ENCODE data around the gene OTUD5. TPM values are rescaled to one million over a fixed set of nuclear protein-coding genes. Genes with fewer than 3 reads are reported as not detected.

The OTUD5 gene
- polyA plus RNA-seq, 3 donors = 8.4 to 75.0 (median 12.4) TPM

DNA sequence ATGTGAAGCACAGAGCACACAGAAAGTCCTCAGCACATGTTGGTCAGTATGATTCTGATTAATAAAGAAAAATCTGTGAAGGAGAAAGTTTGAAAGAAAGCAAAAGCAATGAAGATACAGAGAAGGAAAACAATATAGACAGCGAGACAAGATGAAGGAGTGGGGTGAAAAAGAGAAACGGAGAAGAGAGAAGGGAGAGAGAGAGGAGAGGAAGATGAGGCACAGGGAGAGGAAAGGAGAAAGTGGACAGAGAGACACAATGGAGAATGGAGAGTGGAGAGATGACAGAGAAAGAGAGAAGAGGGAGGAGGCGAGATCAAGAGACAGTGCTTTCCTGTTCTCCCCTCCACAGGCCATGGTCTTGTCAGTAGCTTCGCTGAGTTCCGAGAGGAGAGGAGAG, 18.1 kb upstream of the OTUD5 start:
- H2AFZ ChIP-seq (ENCODE audit: insufficient read depth, low read depth, low read length, poor library complexity, severe bottlenecking) = no peak overlapping the region
- no peak overlapping the region for H3K9ac ChIP-seq (ENCODE audit: insufficient read depth, low read length, poor library complexity, severe bottlenecking)
- Mint-ChIP-seq H3K4me3 (no peak overlapping the region), H3K4me1 (peaks cover 9% of the 10 kb centered on the region), H3K9me3 (no peaks in the 10 kb centered on the region), H3K36me3 (peaks cover 50 to 52% of the 10 kb centered on the region in 2 donors), H3K27me3 (ENCODE audit: low read depth in 3 of 3) (peaks cover 2 to 17% (median 6%) of the 10 kb centered on the region in 3 donors), H3K27ac (peak overlapping the region in 2 of 7 donors; percentile 16 to 48)
- no peaks in the 10 kb centered on the region for H3K79me2 ChIP-seq (ENCODE audit: insufficient read depth, low read length)
- H4K20me1 ChIP-seq (ENCODE audit: insufficient read depth, low read length) = peaks cover 5% of the 10 kb centered on the region
- no peaks in the 10 kb centered on the region for H3K9me3 ChIP-seq (replicated peaks in 1 of 2; ENCODE audit: control insufficient read depth in 1 of 2, insufficient read depth in 1 of 2, low read length in 2 of 2)
- H3K4me2 ChIP-seq (replicated peaks; ENCODE audit: extremely low read depth, low read length, poor library complexity, severe bottlenecking) = no peak overlapping the region
- 92% methylated on average over 2 of the region's 5 CpGs for WGBS (ENCODE audit: insufficient coverage)
- intact Hi-C loops (cut with micrococcal nuclease) = no loop called here
- peaks cover 10 to 11% of the 10 kb centered on the region in 2 donors for H3K4me1 ChIP-seq (ENCODE audit: control insufficient read depth in 1 of 2, insufficient read depth in 2 of 2, low read length in 2 of 2)
- H3K27ac ChIP-seq (ENCODE audit: low read depth in 1 of 2, low read length in 2 of 2) = no peak overlapping the region
- TF ChIP-seq, protein P1, sequence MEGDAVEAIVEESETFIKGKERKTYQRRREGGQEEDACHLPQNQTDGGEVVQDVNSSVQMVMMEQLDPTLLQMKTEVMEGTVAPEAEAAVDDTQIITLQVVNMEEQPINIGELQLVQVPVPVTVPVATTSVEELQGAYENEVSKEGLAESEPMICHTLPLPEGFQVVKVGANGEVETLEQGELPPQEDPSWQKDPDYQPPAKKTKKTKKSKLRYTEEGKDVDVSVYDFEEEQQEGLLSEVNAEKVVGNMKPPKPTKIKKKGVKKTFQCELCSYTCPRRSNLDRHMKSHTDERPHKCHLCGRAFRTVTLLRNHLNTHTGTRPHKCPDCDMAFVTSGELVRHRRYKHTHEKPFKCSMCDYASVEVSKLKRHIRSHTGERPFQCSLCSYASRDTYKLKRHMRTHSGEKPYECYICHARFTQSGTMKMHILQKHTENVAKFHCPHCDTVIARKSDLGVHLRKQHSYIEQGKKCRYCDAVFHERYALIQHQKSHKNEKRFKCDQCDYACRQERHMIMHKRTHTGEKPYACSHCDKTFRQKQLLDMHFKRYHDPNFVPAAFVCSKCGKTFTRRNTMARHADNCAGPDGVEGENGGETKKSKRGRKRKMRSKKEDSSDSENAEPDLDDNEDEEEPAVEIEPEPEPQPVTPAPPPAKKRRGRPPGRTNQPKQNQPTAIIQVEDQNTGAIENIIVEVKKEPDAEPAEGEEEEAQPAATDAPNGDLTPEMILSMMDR (IDR thresholded peaks at IDR 0.05) = no peak
- H3K36me3 ChIP-seq (replicated peaks in 1 of 2; ENCODE audit: control insufficient read depth in 1 of 2, insufficient read depth in 2 of 2, low read length in 2 of 2) = peaks cover 49 to 60% of the 10 kb centered on the region in 2 donors
- H3K27me3 ChIP-seq (ENCODE audit: control insufficient read depth in 2 of 2, insufficient read depth in 2 of 2, low read length in 2 of 2) = peaks cover 0 to 8% of the 10 kb centered on the region in 2 donors
- no peak overlapping the region for H3K4me3 ChIP-seq (replicated peaks in 1 of 3; ENCODE audit: low read depth in 2 of 3, low read length in 3 of 3)
- DNase-seq = no peak

DNA sequence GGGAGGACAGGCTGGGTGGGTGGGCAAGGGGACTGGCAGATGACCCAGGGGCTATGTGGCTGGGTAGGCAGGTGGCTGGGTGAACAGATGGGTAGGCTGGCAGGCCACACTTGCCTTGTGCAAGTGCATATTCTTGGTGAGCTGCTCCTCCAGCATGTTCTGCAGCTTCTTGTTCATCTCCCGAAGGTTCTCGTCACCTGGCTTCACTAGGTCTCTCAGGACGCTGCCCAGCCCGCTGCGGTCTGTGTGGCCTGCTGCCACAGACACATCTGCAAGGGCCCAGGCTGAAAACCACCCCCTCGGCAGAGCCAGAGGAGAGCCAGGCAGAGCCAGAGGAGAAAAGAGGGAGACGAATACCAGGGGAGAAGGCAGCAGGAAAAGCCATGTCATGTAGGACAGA, 17.6 kb upstream of the OTUD5 start:
- Histone ChIP-seq H3K4me1 (ENCODE audit: control insufficient read depth in 1 of 2, insufficient read depth in 2 of 2, low read length in 2 of 2) (peaks cover 10 to 11% of the 10 kb centered on the region in 2 donors), H3K4me2 (replicated peaks; ENCODE audit: extremely low read depth, low read length, poor library complexity, severe bottlenecking) (no peak overlapping the region), H3K79me2 (ENCODE audit: insufficient read depth, low read length) (no peaks in the 10 kb centered on the region), H3K36me3 (replicated peaks in 1 of 2; ENCODE audit: control insufficient read depth in 1 of 2, insufficient read depth in 2 of 2, low read length in 2 of 2) (peaks cover 46 to 55% of the 10 kb centered on the region in 2 donors), H3K4me3 (replicated peaks in 1 of 3; ENCODE audit: low read depth in 2 of 3, low read length in 3 of 3) (no peak overlapping the region), H3K27ac (ENCODE audit: low read depth in 1 of 2, low read length in 2 of 2) (no peak overlapping the region), H3K9ac (ENCODE audit: insufficient read depth, low read length, poor library complexity, severe bottlenecking) (no peak overlapping the region), H2AFZ (ENCODE audit: insufficient read depth, low read depth, low read length, poor library complexity, severe bottlenecking) (no peak overlapping the region), H3K9me3 (replicated peaks in 1 of 2; ENCODE audit: control insufficient read depth in 1 of 2, insufficient read depth in 1 of 2, low read length in 2 of 2) (no peaks in the 10 kb centered on the region), H3K27me3 (ENCODE audit: control insufficient read depth in 2 of 2, insufficient read depth in 2 of 2, low read length in 2 of 2) (peaks cover 0 to 8% of the 10 kb centered on the region in 2 donors), H4K20me1 (ENCODE audit: insufficient read depth, low read length) (peaks cover 5% of the 10 kb centered on the region)
- Mint-ChIP-seq H3K27ac (no peak overlapping the region), H3K9me3 (no peaks in the 10 kb centered on the region), H3K27me3 (ENCODE audit: low read depth in 3 of 3) (peaks cover 2 to 19% (median 11%) of the 10 kb centered on the region in 3 donors), H3K4me3 (no peak overlapping the region), H3K36me3 (peaks cover 45 to 48% of the 10 kb centered on the region in 2 donors), H3K4me1 (peaks cover 9% of the 10 kb centered on the region)
- TF ChIP-seq, protein P1 (IDR thresholded peaks at IDR 0.05) = no peak
- DNase-seq = no peak
- WGBS (ENCODE audit: insufficient coverage) = 97% methylated on average over 5 of the region's 7 CpGs
- intact Hi-C loops (cut with micrococcal nuclease) = no loop called here

All from CD14-positive monocyte (primary cell).